Erythroblast (primary cell): Measurements from ENCODE around the gene CDK5RAP2.

Experiments
- GATA1 ChIP-seq: IDR thresholded peaks from 2 replicates; pipeline ENCODE4 v1.6.1; 2011; ENCODE audit warnings: low read depth, mild to moderate bottlenecking, control low read depth, low read length, moderate library complexity
- POLR2A ChIP-seq: IDR thresholded peaks from 2 replicates; pipeline ENCODE4 v1.6.1; 2011; ENCODE audit warnings: mild to moderate bottlenecking, low read length

- TF ChIP-seq POLR2A (no peak), GATA1 (no peak)
These were observed 171.2 kb downstream of the CDK5RAP2 start for GRCh38 chr9:120408680-120409258.
